ENCODE measurements around the gene MAPK12. TPM values are rescaled to one million over a fixed set of nuclear protein-coding genes. Genes with fewer than 3 reads are reported as not detected.
A peak's percentile ranks its signal among the peaks of the same experiment; 100 is the strongest.

MAPK12 gene
- total RNA-seq, 1 donor: 28.0 TPM

GRCh38 chr22:50307890-50308596 lies 46.6 kb upstream of the MAPK12 start:
- no peak for TF ChIP-seq CTCF (IDR thresholded peaks at IDR 0.05; ENCODE audit: insufficient read depth, low read length)
- no peak for DNase-seq (ENCODE audit: low read depth)
- H3K4me3 ChIP-seq (ENCODE audit: low read depth, low read length): no peak overlapping the region

- TF ChIP-seq CTCF (IDR thresholded peaks at IDR 0.05; ENCODE audit: insufficient read depth, low read length): no peak
- H3K4me3 ChIP-seq (ENCODE audit: low read depth, low read length): peak within 1 kb of the TSS; percentile 87
- DNase-seq (ENCODE audit: low read depth): peak; percentile 73
These were observed 45.6 kb upstream of the MAPK12 start, which contains the start of gene PLXNB2 for GRCh38 chr22:50306753-50307749. TSS of gene PLXNB2 (minus strand) at chr22:50307646. CDS start at chr22:50290584, 17,062 bp downstream.

- no peak for TF ChIP-seq CTCF (IDR thresholded peaks at IDR 0.05; ENCODE audit: insufficient read depth, low read length)
These were observed 44.6 kb upstream of the MAPK12 start for GRCh38 chr22:50305923-50306566.

GRCh38 chr22:50305393-50305922 lies 44.0 kb upstream of the MAPK12 start:
- no peak for TF ChIP-seq CTCF (IDR thresholded peaks at IDR 0.05; ENCODE audit: insufficient read depth, low read length)
- no peak for DNase-seq (ENCODE audit: low read depth)
- peak overlapping the region; percentile 87 for H3K4me3 ChIP-seq (ENCODE audit: low read depth, low read length)

More at GRCh38 chr22:50305923-50306566, 44.6 kb upstream of the MAPK12 start:
- peak overlapping the region; percentile 87 for H3K4me3 ChIP-seq (ENCODE audit: low read depth, low read length)
- DNase-seq (ENCODE audit: low read depth): peak; percentile 95

- peak overlapping the region; percentile 87 for H3K4me3 ChIP-seq (ENCODE audit: low read depth, low read length)
- DNase-seq (ENCODE audit: low read depth): peak; percentile 60
- TF ChIP-seq CTCF (IDR thresholded peaks at IDR 0.05; ENCODE audit: insufficient read depth, low read length): no peak
These were observed 43.3 kb upstream of the MAPK12 start for GRCh38 chr22:50304528-50305392.
